Measurements from ENCODE around the gene ANKRD17. TPM values are rescaled to one million over a fixed set of nuclear protein-coding genes. Genes with fewer than 3 reads are reported as not detected.

ANKRD17 gene
- polyA plus RNA-seq, 1 of the 3 experiments (the other 2 are of a cell fraction), result 25.6 TPM

GRCh38 chr4:73222466-73223257 is 35.9 kb downstream of the ANKRD17 start:
- ChIA-PET CTCF (interaction anchor here (0.7 to 1.9 kb wide), 5 partner anchors 11 to 926 kb away, joined by 3 to 5 read pairs (median 3); no protein-coding TSS in a partner anchor), POLR2A (interaction anchor here (1.3 kb wide), 1 partner anchor 36 kb away, joined by 8 read pairs; the partner anchor contains the start of gene ANKRD17)
- under 1% methylated on average over 6 of the region's 6 CpGs for WGBS (ENCODE audit: low lambda C conversion rate)
- no peaks in the 10 kb centered on the region for H3K9me3 ChIP-seq
- H3K9me2 ChIP-seq, result no peaks in the 10 kb centered on the region
- H2AFZ ChIP-seq (ENCODE audit: low read depth), result peak overlapping the region; percentile 85; the same call in 1 of the 2 replicates
- H3K9ac ChIP-seq, result peak overlapping the region; percentile 84
- H4K20me1 ChIP-seq (ENCODE audit: insufficient read depth), result peaks cover 13% of the 10 kb centered on the region; the same call in 1 of the 2 replicates
- H3F3A ChIP-seq (replicated peaks; ENCODE audit: insufficient read depth), result peaks cover 25% of the 10 kb centered on the region
- DNase-seq, result peak; percentile 73
- no peaks in the 10 kb centered on the region for H3K27me3 ChIP-seq (ENCODE audit: insufficient read depth)
- peak overlapping the region; percentile 80 for H3K4me2 ChIP-seq
- H3K36me3 ChIP-seq (replicated peaks in 1 of 2; ENCODE audit: control insufficient read depth in 1 of 2, insufficient read depth in 2 of 2, low read length in 1 of 2), result peaks cover 3 to 8% of the 10 kb centered on the region in 2 experiments
- H3K79me2 ChIP-seq (ENCODE audit: insufficient read depth), result peaks cover 90% of the 10 kb centered on the region
- H3K4me3 ChIP-seq (ENCODE audit: low read depth in 2 of 2, low read length in 1 of 2), result peak overlapping the region; percentile 71
- H3K27ac ChIP-seq (ENCODE audit: low read depth in 2 of 2, low read length in 1 of 2), result peak overlapping the region; percentile 93 to 96
- H3K4me1 ChIP-seq (ENCODE audit: control insufficient read depth in 1 of 2, insufficient read depth in 2 of 2, low read depth in 1 of 2, low read length in 1 of 2), result peaks cover 11 to 13% of the 10 kb centered on the region in 2 experiments
- TF ChIP-seq TAF1 (IDR thresholded peaks at IDR 0.05; ENCODE audit: borderline replicate concordance, low read depth, low read length) (peak; percentile 95), MAX (IDR thresholded peaks at IDR 0.05; ENCODE audit: low read depth) (peak; percentile 95), TCF12 (IDR thresholded peaks at IDR 0.05) (peak; percentile 60), RXRA (IDR thresholded peaks at IDR 0.05; ENCODE audit: borderline replicate concordance, low read depth) (no peak), USF1 (IDR thresholded peaks at IDR 0.05; ENCODE audit: borderline replicate concordance, low read depth) (no peak), YY1 (IDR thresholded peaks at IDR 0.05; ENCODE audit: low read depth) (peak; percentile 87), FOXM1 (IDR thresholded peaks at IDR 0.05; ENCODE audit: low read depth) (no peak), CTCF (IDR thresholded peaks at IDR 0.05) (no peak), JUND (IDR thresholded peaks at IDR 0.05) (peak; percentile 81), GABPA (IDR thresholded peaks at IDR 0.05; ENCODE audit: low read depth) (peak; percentile 80), RFX5 (IDR thresholded peaks at IDR 0.05; ENCODE audit: low read length) (no peak; the same call in 1 of the 2 replicates), PBX3 (IDR thresholded peaks at IDR 0.05) (peak; percentile 37), GATA2 (CRISPR knock-in tag; IDR thresholded peaks at IDR 0.05) (peak; percentile 76), MXI1 (IDR thresholded peaks at IDR 0.05; ENCODE audit: low read depth, low read length) (peak; percentile 96), NFIC (IDR thresholded peaks at IDR 0.05; ENCODE audit: borderline replicate concordance) (peak; percentile 54; the same call in 1 of the 2 replicates), NRF1 (IDR thresholded peaks at IDR 0.05; ENCODE audit: low read depth, low read length) (no peak), EP300 (IDR thresholded peaks at IDR 0.05; ENCODE audit: borderline replicate concordance in 1 of 2, low read depth in 1 of 2, low read length in 1 of 2) (peak; percentile 62; a peak in 2 of 4 replicates), CHD2 (IDR thresholded peaks at IDR 0.05; ENCODE audit: low read length, partially characterized antibody) (peak; percentile 53), SMC3 (IDR thresholded peaks at IDR 0.05; ENCODE audit: low read depth, low read length) (no peak), SIN3A (IDR thresholded peaks at IDR 0.05; ENCODE audit: borderline replicate concordance, low read depth, low read length) (peak; percentile 85; the same call in 1 of the 2 replicates), RCOR1 (IDR thresholded peaks at IDR 0.05; ENCODE audit: low read length) (no peak), IRF3 (IDR thresholded peaks at IDR 0.05; ENCODE audit: low read depth, low read length) (no peak), FOSL2 (IDR thresholded peaks at IDR 0.05; ENCODE audit: borderline replicate concordance, low read depth) (peak; percentile 70; the same call in 1 of the 2 replicates), USF2 (IDR thresholded peaks at IDR 0.05; ENCODE audit: borderline replicate concordance, low read depth, low read length) (no peak), POLR2AphosphoS5 (IDR thresholded peaks at IDR 0.05; ENCODE audit: low read depth, low read length) (peak; percentile 93), EZH2phosphoT487 (IDR thresholded peaks at IDR 0.05; ENCODE audit: borderline replicate concordance, low read depth) (no peak), MEF2A (IDR thresholded peaks at IDR 0.05; ENCODE audit: borderline replicate concordance, low read depth) (peak; percentile 16; the same call in 1 of the 2 replicates), ELF1 (IDR thresholded peaks at IDR 0.05) (peak; percentile 54; the same call in 1 of the 2 replicates)

Measured in SK-N-SH (cell line).